Dendritic cell treated with granulocyte-macrophage colony-stimulating factor and Interleukin-4, amounts not matched to agents 40 ng/mL and 50 ng/mL, for 4 days (primary cell): ENCODE measurements around the gene TNFAIP8L3.
A peak's percentile ranks its signal among the peaks of the same experiment; 100 is the strongest.

Experiments used
- H3K27ac Mint-ChIP-seq: one replicate; pipeline ENCODE4 v1.8.0; 2022; ENCODE audit warnings: mild to moderate bottlenecking, mixed read lengths
- H3K27me3 Mint-ChIP-seq: one replicate; pipeline ENCODE4 v1.8.0; 2022; ENCODE audit warnings: mild to moderate bottlenecking, mixed read lengths
- H3K36me3 Mint-ChIP-seq: one replicate; pipeline ENCODE4 v1.8.0; 2022; ENCODE audit warnings: low read depth, mixed read lengths
- H3K4me1 Mint-ChIP-seq: one replicate; pipeline ENCODE4 v1.8.0; 2022; ENCODE audit warnings: low read depth, mixed read lengths
- H3K4me3 Mint-ChIP-seq: one replicate; pipeline ENCODE4 v1.8.0; 2022; ENCODE audit warnings: mild to moderate bottlenecking, moderate library complexity, mixed read lengths
- H3K9me3 Mint-ChIP-seq: one replicate; pipeline ENCODE4 v1.8.0; 2022; ENCODE audit warnings: mixed read lengths
- intact Hi-C: fragments of 100-400 bp; cut with micrococcal nuclease; formaldehyde crosslinking; loops from one replicate; pipeline ENCODE4 v1.15.0; 2022

TNFAIP8L3 gene

DNA sequence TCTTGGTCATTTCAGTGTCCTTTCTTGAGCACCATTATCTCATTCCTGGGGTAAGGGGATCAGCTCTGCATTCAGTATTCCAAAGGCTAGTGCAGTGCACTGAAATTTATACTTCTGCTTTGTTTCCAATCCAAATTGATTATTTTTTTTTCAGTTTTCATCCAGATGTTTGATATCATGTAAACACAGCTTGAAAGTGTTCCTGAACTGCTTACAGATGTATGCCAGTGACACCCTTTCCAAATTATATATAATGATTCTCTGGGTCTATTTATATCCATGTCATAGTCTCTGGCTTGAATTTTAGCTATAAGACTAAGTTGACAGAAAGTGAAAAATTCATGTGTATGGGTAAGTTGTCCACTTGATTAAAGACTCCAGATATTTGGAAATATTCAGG, 11.8 kb upstream of the TNFAIP8L3 start:
- Mint-ChIP-seq H3K4me3 (no peak overlapping the region), H3K27me3 (peaks cover 46% of the 10 kb centered on the region), H3K9me3 (no peaks in the 10 kb centered on the region), H3K27ac (no peak overlapping the region), H3K36me3 (no peaks in the 10 kb centered on the region), H3K4me1 (no peaks in the 10 kb centered on the region)
- intact Hi-C loops: no loop called here

DNA sequence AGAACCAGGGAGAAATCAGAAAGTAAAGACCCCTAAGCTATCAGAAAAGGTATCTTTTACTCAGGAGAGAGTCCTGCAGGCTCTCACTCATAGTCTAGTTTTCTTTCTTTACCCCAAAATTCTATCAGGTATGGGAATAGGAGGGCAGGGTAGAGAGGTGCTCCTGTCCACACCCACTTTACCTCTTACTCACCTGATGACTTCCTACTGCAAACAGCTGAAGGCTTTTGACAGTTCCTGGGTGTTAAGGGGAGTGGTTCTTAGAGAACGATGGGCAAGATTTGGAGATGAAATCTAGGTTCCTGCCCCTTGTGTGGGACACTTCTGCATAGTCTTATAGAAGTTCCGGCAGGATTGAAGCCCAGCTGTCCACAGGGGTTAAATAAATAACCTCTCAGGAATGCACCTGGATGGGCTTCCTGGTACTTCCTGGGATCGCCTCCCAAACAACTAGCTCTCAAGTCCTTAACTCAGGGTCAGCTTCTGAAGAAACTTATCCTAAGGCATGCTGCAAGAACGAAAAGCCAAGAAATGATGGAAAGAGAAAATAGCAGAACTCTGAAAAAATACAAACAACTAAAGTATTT, 10.8 kb upstream of the TNFAIP8L3 start:
- Mint-ChIP-seq H3K27me3 (peaks cover 50% of the 10 kb centered on the region), H3K4me1 (no peaks in the 10 kb centered on the region), H3K4me3 (no peak overlapping the region), H3K9me3 (no peaks in the 10 kb centered on the region), H3K36me3 (no peaks in the 10 kb centered on the region), H3K27ac (no peak overlapping the region)
- intact Hi-C loops: no loop called here

DNA sequence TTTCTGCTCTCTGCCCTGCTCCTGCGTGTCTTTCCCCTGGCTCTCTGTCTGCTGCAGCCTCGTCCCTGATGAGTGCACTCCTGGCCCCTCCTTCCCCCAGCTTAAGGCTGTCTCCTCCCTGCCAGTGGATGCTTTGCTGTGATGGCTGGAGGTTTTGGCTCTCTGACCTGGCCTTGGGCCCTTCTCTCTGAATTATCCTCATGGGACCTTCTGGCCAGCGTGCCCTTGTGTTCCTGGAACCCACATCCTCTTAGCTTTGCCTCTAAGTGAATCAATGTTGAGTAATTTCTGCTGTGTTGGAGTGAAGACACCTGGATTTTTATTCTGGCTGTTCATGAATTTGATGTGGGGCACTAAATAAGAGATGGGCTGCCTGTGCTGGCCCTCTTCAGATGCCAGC, 9.8 kb upstream of the TNFAIP8L3 start:
- no peak overlapping the region for H3K4me3 Mint-ChIP-seq
- H3K4me1 Mint-ChIP-seq: no peaks in the 10 kb centered on the region
- H3K9me3 Mint-ChIP-seq: no peaks in the 10 kb centered on the region
- intact Hi-C loops: no loop called here
- peaks cover 51% of the 10 kb centered on the region for H3K27me3 Mint-ChIP-seq
- no peak overlapping the region for H3K27ac Mint-ChIP-seq
- no peaks in the 10 kb centered on the region for H3K36me3 Mint-ChIP-seq

GRCh38 chr15:51103330-51103729, 8.6 kb upstream of the TNFAIP8L3 start:
- peaks cover 52% of the 10 kb centered on the region for H3K27me3 Mint-ChIP-seq
- intact Hi-C loops: no loop called here

DNA sequence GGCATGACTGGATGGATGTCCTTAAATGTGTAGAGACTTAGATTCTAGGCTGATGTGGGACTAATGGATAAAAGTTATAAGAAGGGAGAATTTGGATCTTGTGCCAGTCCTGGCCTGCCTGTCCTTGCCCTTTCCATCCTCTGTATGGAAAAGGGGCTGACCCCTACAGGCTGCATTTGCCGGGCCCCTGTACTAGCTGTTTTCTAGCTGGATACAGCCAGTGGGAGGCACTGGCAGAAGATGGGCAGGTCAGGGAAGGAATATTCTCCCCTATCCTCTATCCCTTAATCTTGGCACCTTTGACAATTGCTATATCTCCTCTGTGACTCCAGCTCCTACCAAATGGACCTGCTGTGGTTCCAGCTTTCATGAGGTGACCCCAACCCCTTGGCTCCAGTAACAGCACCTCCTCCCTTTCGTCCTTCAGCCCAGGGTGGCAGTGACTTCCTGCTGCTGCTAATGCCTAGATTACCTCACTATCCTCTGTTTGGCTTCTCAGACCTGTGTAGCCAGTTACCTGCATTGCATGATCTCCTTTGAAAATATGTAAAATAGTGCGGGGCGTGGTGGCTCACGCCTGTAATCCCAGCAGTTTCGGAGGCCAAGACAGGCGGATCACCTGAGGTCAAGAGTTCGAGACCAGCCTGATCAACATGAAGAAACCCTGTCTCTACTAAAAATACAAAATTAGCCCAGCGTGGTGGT, 6.2 kb upstream of the TNFAIP8L3 start:
- Mint-ChIP-seq H3K27me3 (peaks cover 64% of the 10 kb centered on the region), H3K36me3 (no peaks in the 10 kb centered on the region), H3K4me3 (no peak overlapping the region), H3K9me3 (no peaks in the 10 kb centered on the region), H3K27ac (no peak overlapping the region), H3K4me1 (peaks cover 9% of the 10 kb centered on the region)
- intact Hi-C loops: no loop called here

More at GRCh38 chr15:51103330-51103729, 8.6 kb upstream of the TNFAIP8L3 start:
- H3K27ac Mint-ChIP-seq: no peak overlapping the region
- no peaks in the 10 kb centered on the region for H3K9me3 Mint-ChIP-seq
- no peak overlapping the region for H3K4me3 Mint-ChIP-seq
- no peaks in the 10 kb centered on the region for H3K4me1 Mint-ChIP-seq
- H3K36me3 Mint-ChIP-seq: no peaks in the 10 kb centered on the region

DNA sequence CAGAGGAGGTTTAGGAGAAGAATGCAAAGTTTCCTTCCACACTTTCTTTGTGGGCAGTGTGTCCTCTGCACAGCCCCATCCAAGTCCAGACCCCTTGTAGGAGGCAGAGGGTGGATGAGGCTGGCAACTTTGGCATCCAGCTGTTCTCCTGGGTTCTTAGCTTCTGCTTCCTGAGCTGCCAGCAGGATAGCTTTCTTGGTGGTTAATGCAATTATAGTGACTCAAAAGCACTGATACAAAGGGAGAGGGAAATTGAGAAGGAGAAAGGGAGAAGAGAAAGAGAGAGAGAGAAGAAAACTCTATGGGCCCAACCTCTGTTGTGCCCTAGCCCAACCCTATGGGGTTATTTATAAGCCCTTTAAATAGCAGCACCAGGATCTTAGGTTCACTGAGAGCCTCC, 4.5 kb upstream of the TNFAIP8L3 start:
- Mint-ChIP-seq H3K36me3 (no peaks in the 10 kb centered on the region), H3K9me3 (no peaks in the 10 kb centered on the region), H3K27ac (no peak overlapping the region), H3K4me3 (no peak overlapping the region), H3K4me1 (peaks cover 15% of the 10 kb centered on the region), H3K27me3 (peaks cover 71% of the 10 kb centered on the region)
- intact Hi-C loops: loop anchor here (5.0 kb wide), 1 partner anchor 52 kb away; no protein-coding TSS in a partner anchor

GRCh38 chr15:51098331-51098619, 3.6 kb upstream of the TNFAIP8L3 start:
- intact Hi-C loops: loop anchor here (5.0 kb wide), 1 partner anchor 51 kb away; no protein-coding TSS in a partner anchor

DNA sequence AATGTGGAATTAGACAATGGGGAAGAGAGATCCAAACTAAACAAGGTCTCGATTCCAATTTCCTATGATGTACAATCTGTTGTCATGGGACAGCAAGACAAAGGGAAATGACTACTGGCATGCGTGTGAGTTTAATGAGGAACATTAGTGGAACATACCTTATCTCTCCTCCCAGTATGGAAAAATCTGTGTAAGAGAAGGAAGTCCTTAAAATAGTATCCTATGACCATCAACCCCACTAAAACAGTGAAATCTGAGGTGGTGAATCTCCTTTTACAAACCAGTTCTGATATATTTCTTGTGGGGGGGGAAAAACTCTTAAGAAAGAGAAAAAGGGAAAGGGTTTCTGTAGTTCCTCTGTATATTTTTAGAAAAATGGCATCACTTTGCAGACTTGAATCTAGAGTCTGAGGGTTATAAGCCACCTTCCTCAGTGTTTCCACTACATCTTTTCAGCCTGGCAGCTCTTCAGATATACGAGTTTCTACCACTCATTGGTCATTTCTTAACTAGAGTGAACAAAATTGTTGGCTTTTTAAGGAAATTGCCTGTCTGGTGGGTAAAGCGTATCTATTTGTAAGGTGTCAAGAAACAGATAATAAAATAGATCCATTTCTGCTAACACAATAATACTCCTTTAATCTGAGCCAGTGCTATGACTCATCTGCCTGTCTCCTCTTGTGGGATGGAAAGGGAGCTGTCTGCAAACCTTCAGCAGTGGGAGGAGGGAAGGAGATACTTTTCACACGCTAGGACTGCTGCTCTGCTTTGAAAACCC, 3.0 kb upstream of the TNFAIP8L3 start:
- H3K9me3 Mint-ChIP-seq: no peaks in the 10 kb centered on the region

More at GRCh38 chr15:51098331-51098619, 3.6 kb upstream of the TNFAIP8L3 start:
- H3K27ac Mint-ChIP-seq: no peak overlapping the region
- H3K36me3 Mint-ChIP-seq: no peaks in the 10 kb centered on the region
- no peaks in the 10 kb centered on the region for H3K9me3 Mint-ChIP-seq
- H3K4me1 Mint-ChIP-seq: peaks cover 25% of the 10 kb centered on the region
- no peak overlapping the region for H3K4me3 Mint-ChIP-seq
- peaks cover 72% of the 10 kb centered on the region for H3K27me3 Mint-ChIP-seq

GRCh38 chr15:51096976-51097375, 2.3 kb upstream of the TNFAIP8L3 start:
- no peaks in the 10 kb centered on the region for H3K36me3 Mint-ChIP-seq
- peaks cover 35% of the 10 kb centered on the region for H3K4me1 Mint-ChIP-seq
- H3K27me3 Mint-ChIP-seq: peaks cover 74% of the 10 kb centered on the region
- H3K27ac Mint-ChIP-seq: no peak overlapping the region
- H3K4me3 Mint-ChIP-seq: no peak overlapping the region
- no peaks in the 10 kb centered on the region for H3K9me3 Mint-ChIP-seq
- intact Hi-C loops: loop anchor here (5.0 kb wide), 1 partner anchor 50 kb away; no protein-coding TSS in a partner anchor

More for the DNA sequence above, 3.0 kb upstream of the TNFAIP8L3 start:
- intact Hi-C loops: loop anchor here (5.0 kb wide), 1 partner anchor 50 kb away; no protein-coding TSS in a partner anchor
- no peaks in the 10 kb centered on the region for H3K36me3 Mint-ChIP-seq
- H3K27me3 Mint-ChIP-seq: peaks cover 73% of the 10 kb centered on the region
- no peak overlapping the region for H3K4me3 Mint-ChIP-seq
- H3K27ac Mint-ChIP-seq: no peak overlapping the region
- peaks cover 30% of the 10 kb centered on the region for H3K4me1 Mint-ChIP-seq

- H3K27me3 Mint-ChIP-seq: peaks cover 76% of the 10 kb centered on the region
Measured at GRCh38 chr15:51095681-51096331, 1.1 kb upstream of the TNFAIP8L3 start.

DNA sequence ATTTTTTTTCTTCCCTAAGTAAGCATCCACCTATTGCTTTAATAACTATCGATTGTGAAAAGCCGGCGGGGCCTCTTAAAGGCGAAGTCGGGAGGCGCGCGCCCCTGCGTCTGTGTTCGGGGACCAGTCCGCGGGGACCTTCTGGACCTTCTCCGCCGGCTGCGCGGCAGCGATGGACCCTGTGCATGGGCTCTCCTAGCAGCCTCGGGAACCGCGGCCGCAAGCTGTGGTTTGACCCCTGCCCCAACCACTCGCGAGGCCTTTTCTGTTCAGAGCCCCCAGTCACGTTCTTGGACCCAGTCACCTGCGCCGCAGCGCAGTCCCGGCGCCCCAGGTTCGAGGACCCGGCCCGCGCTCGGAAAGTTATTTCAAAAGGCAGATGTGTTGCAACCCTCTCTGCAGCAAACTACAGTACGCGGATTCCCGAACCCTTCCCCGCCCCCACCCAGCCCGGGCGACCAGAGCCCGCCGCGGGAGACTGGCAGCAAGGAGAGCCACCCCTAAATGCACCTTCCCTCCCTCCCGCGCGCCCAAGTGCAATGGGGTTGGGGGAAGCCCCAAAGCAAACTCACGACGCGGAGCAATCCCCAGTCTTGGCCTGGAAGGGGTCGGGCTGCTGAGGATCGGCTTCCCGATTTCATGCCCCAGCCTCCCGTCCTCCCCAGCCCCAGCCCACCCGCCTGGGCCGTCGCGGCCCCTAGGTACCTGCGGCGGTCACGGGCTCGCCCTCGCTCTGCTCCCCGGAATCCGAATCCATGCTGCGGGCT, 684 bp downstream of the TNFAIP8L3 start:
- peaks cover 35% of the 10 kb centered on the region for H3K4me1 Mint-ChIP-seq
- H3K4me3 Mint-ChIP-seq: peak overlapping the region; percentile 70
- H3K27me3 Mint-ChIP-seq: peaks cover 77% of the 10 kb centered on the region
- intact Hi-C loops: no loop called here
- no peaks in the 10 kb centered on the region for H3K9me3 Mint-ChIP-seq
- no peak overlapping the region for H3K27ac Mint-ChIP-seq
- no peaks in the 10 kb centered on the region for H3K36me3 Mint-ChIP-seq

More at GRCh38 chr15:51095681-51096331, 1.1 kb upstream of the TNFAIP8L3 start:
- no peaks in the 10 kb centered on the region for H3K9me3 Mint-ChIP-seq
- no peak overlapping the region for H3K4me3 Mint-ChIP-seq
- no peak overlapping the region for H3K27ac Mint-ChIP-seq
- intact Hi-C loops: loop anchor here (5.0 kb wide), 1 partner anchor 49 kb away; no protein-coding TSS in a partner anchor
- peaks cover 35% of the 10 kb centered on the region for H3K4me1 Mint-ChIP-seq
- no peaks in the 10 kb centered on the region for H3K36me3 Mint-ChIP-seq

DNA sequence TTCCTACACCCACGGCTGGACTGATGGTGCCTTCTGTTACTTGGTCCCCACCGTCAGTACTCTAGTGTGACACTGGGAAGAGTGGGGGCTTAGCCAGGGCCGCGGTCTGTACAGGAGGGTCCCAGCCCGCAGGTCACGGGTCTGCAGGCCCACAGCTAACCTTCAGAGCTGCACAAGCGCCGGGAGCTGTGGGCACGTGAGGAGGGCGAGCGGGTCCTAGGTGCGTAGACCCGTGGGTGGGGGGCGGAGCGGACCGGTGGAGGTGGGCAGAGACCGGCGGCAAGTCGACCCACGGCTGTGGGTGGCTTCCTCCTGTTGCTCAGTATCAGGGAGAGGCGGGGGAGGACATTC, 1.2 kb downstream of the TNFAIP8L3 start:
- intact Hi-C loops: no loop called here
- peaks cover 81% of the 10 kb centered on the region for H3K27me3 Mint-ChIP-seq
- no peaks in the 10 kb centered on the region for H3K9me3 Mint-ChIP-seq
- H3K36me3 Mint-ChIP-seq: no peaks in the 10 kb centered on the region
- no peak overlapping the region for H3K27ac Mint-ChIP-seq
- peak overlapping the region; percentile 70 for H3K4me3 Mint-ChIP-seq
- peaks cover 35% of the 10 kb centered on the region for H3K4me1 Mint-ChIP-seq

- Mint-ChIP-seq H3K4me1 (peaks cover 34% of the 10 kb centered on the region), H3K4me3 (no peak overlapping the region), H3K36me3 (no peaks in the 10 kb centered on the region), H3K27ac (no peak overlapping the region), H3K27me3 (peaks cover 84% of the 10 kb centered on the region), H3K9me3 (no peaks in the 10 kb centered on the region)
- intact Hi-C loops: no loop called here
Measured at GRCh38 chr15:51092480-51093040, 2.1 kb downstream of the TNFAIP8L3 start.
